ENCODE measurements around the gene TBC1D13. TPM values are rescaled to one million over a fixed set of nuclear protein-coding genes. Genes with fewer than 3 reads are reported as not detected.

Gene TBC1D13
- total and polyA plus RNA-seq, 2 experiments from 2014 or later: 8.3 to 19.4 TPM

DNA sequence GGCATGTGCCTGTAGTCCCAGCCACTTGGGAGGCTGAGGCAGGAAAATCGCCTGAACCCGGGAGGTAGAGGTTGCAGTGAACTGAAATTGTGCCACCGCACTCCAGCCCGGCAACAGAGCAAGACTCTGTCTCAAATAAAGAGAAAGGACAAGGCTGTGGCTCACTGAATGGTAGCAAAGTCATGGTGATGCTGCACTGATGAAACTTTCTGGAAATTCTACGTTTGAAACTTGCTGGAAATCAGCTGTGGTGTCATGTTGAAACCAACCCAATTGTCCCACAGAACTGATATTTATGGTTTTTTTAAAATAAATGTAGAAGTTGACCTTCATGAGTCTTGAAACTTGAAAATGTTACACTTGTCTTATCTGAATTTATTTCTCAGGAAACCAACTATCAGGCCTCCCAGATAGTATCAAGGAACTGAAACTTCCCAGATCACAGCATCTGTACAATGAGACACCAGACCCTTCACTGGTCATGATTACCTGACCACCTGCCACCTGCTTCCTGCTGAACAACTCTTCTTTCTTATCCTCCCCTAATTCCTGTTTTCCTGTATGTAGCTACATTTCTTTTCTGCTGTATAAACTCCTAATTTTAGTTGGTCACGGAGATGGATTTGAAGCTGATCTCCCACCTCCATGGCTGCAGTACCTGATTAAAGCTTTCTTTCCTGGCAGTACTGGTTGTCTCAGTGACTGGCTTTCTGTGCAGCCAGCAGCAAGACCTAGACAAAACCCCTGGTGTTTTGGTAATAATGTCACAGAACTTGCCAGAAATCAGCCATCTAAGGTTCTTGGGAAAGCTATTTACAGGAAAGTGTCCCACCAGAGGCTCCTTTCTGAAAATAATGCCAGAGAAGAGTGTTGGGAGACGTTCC, 5.6 kb upstream of the TBC1D13 start:
- Histone ChIP-seq H3K4me1 (ENCODE audit: insufficient read depth) (no peaks in the 10 kb centered on the region), H3K36me3 (ENCODE audit: insufficient read depth) (no peaks in the 10 kb centered on the region), H3K27me3 (ENCODE audit: insufficient read depth) (no peaks in the 10 kb centered on the region), H3K4me2 (no peak overlapping the region), H3K4me3 (no peak overlapping the region), H3K79me2 (replicated peaks; ENCODE audit: insufficient read depth) (no peaks in the 10 kb centered on the region), H3K9me2 (ENCODE audit: insufficient read depth) (no peaks in the 10 kb centered on the region), H2AFZ (no peak overlapping the region), H4K20me1 (replicated peaks; ENCODE audit: insufficient read depth) (no peaks in the 10 kb centered on the region), H3K27ac (ENCODE audit: low read depth) (no peak overlapping the region), H3F3A (replicated peaks; ENCODE audit: low read depth) (peaks cover 3% of the 10 kb centered on the region)
- no peak for ATAC-seq
- TF ChIP-seq CREB1 (CRISPR knock-in tag; IDR thresholded peaks at IDR 0.05; ENCODE audit: low read depth): no peak
- no peak for TF ChIP-seq NANOG (IDR thresholded peaks at IDR 0.05; ENCODE audit: borderline replicate concordance)
- no peak for TF ChIP-seq ZNF331 (CRISPR knock-in tag; IDR thresholded peaks at IDR 0.05; ENCODE audit: low read depth)
- TF ChIP-seq POLR2AphosphoS5 (IDR thresholded peaks at IDR 0.05; ENCODE audit: low read depth): no peak
- no peak for TF ChIP-seq ZNF114 (CRISPR knock-in tag; IDR thresholded peaks at IDR 0.05)
- TF ChIP-seq, protein P1, sequence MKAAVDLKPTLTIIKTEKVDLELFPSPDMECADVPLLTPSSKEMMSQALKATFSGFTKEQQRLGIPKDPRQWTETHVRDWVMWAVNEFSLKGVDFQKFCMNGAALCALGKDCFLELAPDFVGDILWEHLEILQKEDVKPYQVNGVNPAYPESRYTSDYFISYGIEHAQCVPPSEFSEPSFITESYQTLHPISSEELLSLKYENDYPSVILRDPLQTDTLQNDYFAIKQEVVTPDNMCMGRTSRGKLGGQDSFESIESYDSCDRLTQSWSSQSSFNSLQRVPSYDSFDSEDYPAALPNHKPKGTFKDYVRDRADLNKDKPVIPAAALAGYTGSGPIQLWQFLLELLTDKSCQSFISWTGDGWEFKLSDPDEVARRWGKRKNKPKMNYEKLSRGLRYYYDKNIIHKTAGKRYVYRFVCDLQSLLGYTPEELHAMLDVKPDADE (IDR thresholded peaks at IDR 0.05): no peak
- TF ChIP-seq EZH2phosphoT487 (IDR thresholded peaks at IDR 0.05; ENCODE audit: unreplicated experiment): no peak
- no peak for TF ChIP-seq STAT1 (IDR thresholded peaks at IDR 0.05; ENCODE audit: unreplicated experiment)
- TF ChIP-seq, protein P2, sequence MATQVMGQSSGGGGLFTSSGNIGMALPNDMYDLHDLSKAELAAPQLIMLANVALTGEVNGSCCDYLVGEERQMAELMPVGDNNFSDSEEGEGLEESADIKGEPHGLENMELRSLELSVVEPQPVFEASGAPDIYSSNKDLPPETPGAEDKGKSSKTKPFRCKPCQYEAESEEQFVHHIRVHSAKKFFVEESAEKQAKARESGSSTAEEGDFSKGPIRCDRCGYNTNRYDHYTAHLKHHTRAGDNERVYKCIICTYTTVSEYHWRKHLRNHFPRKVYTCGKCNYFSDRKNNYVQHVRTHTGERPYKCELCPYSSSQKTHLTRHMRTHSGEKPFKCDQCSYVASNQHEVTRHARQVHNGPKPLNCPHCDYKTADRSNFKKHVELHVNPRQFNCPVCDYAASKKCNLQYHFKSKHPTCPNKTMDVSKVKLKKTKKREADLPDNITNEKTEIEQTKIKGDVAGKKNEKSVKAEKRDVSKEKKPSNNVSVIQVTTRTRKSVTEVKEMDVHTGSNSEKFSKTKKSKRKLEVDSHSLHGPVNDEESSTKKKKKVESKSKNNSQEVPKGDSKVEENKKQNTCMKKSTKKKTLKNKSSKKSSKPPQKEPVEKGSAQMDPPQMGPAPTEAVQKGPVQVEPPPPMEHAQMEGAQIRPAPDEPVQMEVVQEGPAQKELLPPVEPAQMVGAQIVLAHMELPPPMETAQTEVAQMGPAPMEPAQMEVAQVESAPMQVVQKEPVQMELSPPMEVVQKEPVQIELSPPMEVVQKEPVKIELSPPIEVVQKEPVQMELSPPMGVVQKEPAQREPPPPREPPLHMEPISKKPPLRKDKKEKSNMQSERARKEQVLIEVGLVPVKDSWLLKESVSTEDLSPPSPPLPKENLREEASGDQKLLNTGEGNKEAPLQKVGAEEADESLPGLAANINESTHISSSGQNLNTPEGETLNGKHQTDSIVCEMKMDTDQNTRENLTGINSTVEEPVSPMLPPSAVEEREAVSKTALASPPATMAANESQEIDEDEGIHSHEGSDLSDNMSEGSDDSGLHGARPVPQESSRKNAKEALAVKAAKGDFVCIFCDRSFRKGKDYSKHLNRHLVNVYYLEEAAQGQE (IDR thresholded peaks at IDR 0.05; ENCODE audit: unreplicated experiment): no peak
- TF ChIP-seq JUNB (IDR thresholded peaks at IDR 0.05; ENCODE audit: unreplicated experiment): no peak
- TF ChIP-seq, protein P3, sequence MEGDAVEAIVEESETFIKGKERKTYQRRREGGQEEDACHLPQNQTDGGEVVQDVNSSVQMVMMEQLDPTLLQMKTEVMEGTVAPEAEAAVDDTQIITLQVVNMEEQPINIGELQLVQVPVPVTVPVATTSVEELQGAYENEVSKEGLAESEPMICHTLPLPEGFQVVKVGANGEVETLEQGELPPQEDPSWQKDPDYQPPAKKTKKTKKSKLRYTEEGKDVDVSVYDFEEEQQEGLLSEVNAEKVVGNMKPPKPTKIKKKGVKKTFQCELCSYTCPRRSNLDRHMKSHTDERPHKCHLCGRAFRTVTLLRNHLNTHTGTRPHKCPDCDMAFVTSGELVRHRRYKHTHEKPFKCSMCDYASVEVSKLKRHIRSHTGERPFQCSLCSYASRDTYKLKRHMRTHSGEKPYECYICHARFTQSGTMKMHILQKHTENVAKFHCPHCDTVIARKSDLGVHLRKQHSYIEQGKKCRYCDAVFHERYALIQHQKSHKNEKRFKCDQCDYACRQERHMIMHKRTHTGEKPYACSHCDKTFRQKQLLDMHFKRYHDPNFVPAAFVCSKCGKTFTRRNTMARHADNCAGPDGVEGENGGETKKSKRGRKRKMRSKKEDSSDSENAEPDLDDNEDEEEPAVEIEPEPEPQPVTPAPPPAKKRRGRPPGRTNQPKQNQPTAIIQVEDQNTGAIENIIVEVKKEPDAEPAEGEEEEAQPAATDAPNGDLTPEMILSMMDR (conservative IDR thresholded peaks at IDR 0.05; ENCODE audit: low read depth in 2 of 2): no peak
- TF ChIP-seq EZH2 (IDR thresholded peaks at IDR 0.05; ENCODE audit: low read depth, unreplicated experiment): no peak
- TF ChIP-seq, protein P4, sequence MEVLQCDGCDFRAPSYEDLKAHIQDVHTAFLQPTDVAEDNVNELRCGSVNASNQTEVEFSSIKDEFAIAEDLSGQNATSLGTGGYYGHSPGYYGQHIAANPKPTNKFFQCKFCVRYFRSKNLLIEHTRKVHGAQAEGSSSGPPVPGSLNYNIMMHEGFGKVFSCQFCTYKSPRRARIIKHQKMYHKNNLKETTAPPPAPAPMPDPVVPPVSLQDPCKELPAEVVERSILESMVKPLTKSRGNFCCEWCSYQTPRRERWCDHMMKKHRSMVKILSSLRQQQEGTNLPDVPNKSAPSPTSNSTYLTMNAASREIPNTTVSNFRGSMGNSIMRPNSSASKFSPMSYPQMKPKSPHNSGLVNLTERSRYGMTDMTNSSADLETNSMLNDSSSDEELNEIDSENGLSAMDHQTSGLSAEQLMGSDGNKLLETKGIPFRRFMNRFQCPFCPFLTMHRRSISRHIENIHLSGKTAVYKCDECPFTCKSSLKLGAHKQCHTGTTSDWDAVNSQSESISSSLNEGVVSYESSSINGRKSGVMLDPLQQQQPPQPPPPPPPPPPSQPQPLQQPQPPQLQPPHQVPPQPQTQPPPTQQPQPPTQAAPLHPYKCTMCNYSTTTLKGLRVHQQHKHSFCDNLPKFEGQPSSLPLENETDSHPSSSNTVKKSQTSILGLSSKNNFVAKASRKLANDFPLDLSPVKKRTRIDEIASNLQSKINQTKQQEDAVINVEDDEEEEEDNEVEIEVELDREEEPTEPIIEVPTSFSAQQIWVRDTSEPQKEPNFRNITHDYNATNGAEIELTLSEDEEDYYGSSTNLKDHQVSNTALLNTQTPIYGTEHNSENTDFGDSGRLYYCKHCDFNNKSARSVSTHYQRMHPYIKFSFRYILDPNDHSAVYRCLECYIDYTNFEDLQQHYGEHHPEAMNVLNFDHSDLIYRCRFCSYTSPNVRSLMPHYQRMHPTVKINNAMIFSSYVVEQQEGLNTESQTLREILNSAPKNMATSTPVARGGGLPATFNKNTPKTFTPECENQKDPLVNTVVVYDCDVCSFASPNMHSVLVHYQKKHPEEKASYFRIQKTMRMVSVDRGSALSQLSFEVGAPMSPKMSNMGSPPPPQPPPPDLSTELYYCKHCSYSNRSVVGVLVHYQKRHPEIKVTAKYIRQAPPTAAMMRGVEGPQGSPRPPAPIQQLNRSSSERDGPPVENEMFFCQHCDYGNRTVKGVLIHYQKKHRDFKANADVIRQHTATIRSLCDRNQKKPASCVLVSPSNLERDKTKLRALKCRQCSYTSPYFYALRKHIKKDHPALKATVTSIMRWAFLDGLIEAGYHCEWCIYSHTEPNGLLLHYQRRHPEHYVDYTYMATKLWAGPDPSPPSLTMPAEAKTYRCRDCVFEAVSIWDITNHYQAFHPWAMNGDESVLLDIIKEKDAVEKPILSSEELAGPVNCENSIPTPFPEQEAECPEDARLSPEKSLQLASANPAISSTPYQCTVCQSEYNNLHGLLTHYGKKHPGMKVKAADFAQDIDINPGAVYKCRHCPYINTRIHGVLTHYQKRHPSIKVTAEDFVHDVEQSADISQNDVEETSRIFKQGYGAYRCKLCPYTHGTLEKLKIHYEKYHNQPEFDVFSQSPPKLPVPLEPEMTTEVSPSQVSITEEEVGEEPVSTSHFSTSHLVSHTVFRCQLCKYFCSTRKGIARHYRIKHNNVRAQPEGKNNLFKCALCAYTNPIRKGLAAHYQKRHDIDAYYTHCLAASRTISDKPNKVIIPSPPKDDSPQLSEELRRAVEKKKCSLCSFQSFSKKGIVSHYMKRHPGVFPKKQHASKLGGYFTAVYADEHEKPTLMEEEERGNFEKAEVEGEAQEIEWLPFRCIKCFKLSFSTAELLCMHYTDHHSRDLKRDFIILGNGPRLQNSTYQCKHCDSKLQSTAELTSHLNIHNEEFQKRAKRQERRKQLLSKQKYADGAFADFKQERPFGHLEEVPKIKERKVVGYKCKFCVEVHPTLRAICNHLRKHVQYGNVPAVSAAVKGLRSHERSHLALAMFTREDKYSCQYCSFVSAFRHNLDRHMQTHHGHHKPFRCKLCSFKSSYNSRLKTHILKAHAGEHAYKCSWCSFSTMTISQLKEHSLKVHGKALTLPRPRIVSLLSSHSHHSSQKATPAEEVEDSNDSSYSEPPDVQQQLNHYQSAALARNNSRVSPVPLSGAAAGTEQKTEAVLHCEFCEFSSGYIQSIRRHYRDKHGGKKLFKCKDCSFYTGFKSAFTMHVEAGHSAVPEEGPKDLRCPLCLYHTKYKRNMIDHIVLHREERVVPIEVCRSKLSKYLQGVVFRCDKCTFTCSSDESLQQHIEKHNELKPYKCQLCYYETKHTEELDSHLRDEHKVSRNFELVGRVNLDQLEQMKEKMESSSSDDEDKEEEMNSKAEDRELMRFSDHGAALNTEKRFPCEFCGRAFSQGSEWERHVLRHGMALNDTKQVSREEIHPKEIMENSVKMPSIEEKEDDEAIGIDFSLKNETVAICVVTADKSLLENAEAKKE (CRISPR knock-in tag; IDR thresholded peaks at IDR 0.05): no peak
- Mint-ChIP-seq H3K27me3 (ENCODE audit: insufficient read depth, low read depth, poor library complexity) (peaks cover 9% of the 10 kb centered on the region), H3K4me1 (no peaks in the 10 kb centered on the region), H3K36me3 (ENCODE audit: low read depth) (no peaks in the 10 kb centered on the region; the same call in 2 of the 3 replicates), H3K4me3 (no peak overlapping the region), H3K27ac (no peak overlapping the region), H3K9me3 (peaks cover 33% of the 10 kb centered on the region)
- DNase-seq (ENCODE audit: low spot score): no peak
